ENCODE data around the gene FGF4.

FGF4 gene

DNA sequence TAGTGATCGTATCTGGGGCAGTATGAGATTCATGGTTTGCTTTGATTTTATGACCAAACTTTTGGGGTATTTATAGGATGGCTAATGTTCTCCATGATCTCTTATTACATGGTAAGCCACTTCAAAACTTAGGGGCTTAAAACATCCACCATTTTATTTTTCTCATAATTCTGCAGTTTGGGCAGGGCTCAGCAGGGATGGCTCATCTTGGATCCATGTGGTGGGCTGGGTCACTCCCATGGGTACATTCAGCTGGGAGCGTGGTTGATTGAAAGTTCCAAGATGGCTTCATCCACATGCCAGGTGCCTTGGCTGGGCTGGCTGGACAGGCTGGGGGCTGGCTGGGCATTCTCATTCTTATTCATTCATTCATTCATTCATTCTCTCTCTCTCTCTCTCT lies 40.8 kb downstream of the FGF4 start:
- TF ChIP-seq, protein P1, sequence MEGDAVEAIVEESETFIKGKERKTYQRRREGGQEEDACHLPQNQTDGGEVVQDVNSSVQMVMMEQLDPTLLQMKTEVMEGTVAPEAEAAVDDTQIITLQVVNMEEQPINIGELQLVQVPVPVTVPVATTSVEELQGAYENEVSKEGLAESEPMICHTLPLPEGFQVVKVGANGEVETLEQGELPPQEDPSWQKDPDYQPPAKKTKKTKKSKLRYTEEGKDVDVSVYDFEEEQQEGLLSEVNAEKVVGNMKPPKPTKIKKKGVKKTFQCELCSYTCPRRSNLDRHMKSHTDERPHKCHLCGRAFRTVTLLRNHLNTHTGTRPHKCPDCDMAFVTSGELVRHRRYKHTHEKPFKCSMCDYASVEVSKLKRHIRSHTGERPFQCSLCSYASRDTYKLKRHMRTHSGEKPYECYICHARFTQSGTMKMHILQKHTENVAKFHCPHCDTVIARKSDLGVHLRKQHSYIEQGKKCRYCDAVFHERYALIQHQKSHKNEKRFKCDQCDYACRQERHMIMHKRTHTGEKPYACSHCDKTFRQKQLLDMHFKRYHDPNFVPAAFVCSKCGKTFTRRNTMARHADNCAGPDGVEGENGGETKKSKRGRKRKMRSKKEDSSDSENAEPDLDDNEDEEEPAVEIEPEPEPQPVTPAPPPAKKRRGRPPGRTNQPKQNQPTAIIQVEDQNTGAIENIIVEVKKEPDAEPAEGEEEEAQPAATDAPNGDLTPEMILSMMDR (IDR thresholded peaks at IDR 0.05; ENCODE audit: insufficient read depth, low read length, missing control alignments) = no peak
- ChIA-PET CTCF (no interaction called here), POLR2A (no interaction called here)
- H3K4me3 ChIP-seq (ENCODE audit: low read depth, low read length) = no peak overlapping the region
- no peak for DNase-seq (ENCODE audit: low read depth, low spot score)

DNA sequence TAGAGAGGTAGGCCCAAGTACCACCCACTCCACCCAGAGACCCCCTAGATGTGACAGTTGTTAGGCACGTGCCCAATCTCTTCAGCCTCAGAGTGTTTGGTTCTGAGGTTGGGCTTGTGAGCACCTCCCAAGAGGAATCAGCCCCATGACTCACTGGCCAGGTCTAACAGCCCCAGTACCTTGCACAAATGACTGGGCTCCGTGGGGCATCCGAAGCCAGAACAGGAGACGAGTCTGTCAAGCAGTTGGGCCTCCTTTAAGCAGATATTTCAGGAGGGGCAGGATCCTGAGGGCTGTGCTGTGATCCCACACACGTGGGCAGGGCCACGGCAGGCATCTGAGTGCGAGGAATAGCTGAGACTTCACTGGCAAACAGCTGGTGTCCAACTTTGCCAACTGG lies 42.2 kb downstream of the FGF4 start:
- TF ChIP-seq, protein P1 (IDR thresholded peaks at IDR 0.05; ENCODE audit: insufficient read depth, low read length, missing control alignments) = no peak
- no peak for DNase-seq (ENCODE audit: low read depth, low spot score)
- POLR2A ChIA-PET = no interaction called here
- CTCF ChIA-PET = no interaction called here
- no peak overlapping the region for H3K4me3 ChIP-seq (ENCODE audit: low read depth, low read length)

DNA sequence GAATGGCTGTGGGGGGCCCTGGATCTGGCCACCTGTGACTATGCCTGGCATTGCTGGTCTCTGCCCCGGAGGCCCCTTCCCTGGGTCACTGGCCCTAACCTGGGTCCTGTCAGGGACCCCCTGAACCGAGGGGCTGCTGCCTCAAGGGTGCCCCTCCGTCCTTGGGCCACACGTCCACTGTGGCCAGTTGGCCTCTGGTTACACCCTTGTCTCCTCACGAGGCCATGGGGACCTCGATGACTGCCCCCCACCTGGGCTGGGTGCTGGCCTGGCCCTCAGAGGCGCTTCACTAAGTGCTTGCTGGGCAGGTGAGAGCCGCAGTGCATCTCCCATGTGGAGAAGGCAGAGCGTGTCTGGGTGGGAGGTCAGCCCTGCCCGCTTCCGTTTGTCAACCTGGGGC lies 44.0 kb downstream of the FGF4 start:
- CTCF ChIA-PET = interaction anchor here (1.4 kb wide), 1 partner anchor 14 kb away, joined by 5 read pairs; no protein-coding TSS in a partner anchor
- TF ChIP-seq, protein P1 (IDR thresholded peaks at IDR 0.05; ENCODE audit: insufficient read depth, low read length, missing control alignments) = no peak
- no peak overlapping the region for H3K4me3 ChIP-seq (ENCODE audit: low read depth, low read length)
- DNase-seq (ENCODE audit: low read depth, low spot score) = no peak
- POLR2A ChIA-PET = no interaction called here

DNA sequence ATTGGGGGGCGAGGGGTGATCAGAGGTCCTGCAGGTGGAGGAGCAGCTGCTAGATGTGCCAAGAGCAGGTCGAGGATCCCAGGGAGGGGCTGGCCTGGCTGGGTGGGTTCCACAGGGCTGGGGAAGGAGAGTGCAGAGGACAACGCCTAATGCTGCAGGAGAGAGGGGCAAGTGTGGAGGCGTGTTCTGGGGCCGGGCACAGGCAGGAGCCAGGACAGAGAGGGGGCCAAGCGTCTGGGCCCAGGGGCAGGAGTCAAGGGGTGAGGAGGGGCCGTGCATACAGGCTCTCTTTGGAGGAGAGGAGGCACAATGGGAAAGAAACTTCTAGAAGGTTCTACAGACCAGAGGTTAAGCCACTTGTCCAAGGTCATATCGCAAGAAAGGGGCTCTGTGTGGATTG lies 44.6 kb downstream of the FGF4 start:
- DNase-seq (ENCODE audit: low read depth, low spot score) = no peak
- ChIA-PET POLR2A (no interaction called here), CTCF (interaction anchor here (1.4 kb wide), 1 partner anchor 14 kb away, joined by 5 read pairs; no protein-coding TSS in a partner anchor)
- no peak overlapping the region for H3K4me3 ChIP-seq (ENCODE audit: low read depth, low read length)
- TF ChIP-seq, protein P1 (IDR thresholded peaks at IDR 0.05; ENCODE audit: insufficient read depth, low read length, missing control alignments) = no peak

DNA sequence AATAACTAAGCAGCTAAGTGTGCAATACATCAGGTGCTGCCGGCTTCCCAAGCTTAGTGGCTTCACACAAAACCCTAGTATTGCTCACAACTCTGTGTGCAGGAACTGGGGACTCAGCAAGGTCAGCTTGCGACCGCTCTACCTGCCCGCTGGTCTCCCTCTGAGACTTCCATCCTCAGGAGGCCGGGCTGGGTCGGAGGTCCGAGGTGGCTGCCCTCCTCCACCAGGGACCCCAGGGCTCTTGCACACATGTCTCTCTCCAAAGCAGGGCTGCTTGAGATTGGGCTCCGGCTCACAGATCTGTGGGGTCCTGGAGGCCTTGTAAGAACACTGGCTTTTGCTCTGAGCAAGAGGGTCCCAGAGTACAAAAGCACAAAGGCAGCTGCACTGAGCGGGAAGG lies 45.9 kb downstream of the FGF4 start:
- CTCF ChIA-PET = interaction anchor here (1.8 kb wide), 1 partner anchor 12 kb away, joined by 5 read pairs; no protein-coding TSS in a partner anchor
- POLR2A ChIA-PET = no interaction called here
- TF ChIP-seq, protein P1 (IDR thresholded peaks at IDR 0.05; ENCODE audit: insufficient read depth, low read length, missing control alignments) = no peak
- no peak overlapping the region for H3K4me3 ChIP-seq (ENCODE audit: low read depth, low read length)
- DNase-seq (ENCODE audit: low read depth, low spot score) = no peak

DNA sequence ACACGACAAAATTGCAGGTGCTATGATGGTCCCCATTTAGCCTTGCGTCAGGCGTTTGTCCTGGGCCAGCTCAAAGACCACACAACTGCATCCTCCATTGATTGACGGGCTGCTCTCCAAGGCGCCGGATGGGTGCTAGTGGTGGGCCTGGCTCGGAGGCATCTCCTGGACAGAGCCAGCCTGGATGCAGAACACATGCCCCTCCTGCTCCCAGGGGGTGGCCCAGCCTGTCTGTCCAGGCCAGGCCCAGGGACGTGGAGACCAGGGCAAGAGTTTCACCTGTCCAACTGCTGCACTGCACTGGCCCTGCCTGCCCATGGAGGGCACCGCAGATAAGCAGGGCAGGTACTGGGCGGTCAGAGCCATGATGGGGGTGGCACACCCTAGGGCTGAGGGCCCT lies 47.9 kb downstream of the FGF4 start:
- POLR2A ChIA-PET = no interaction called here

More for the DNA sequence above, 47.9 kb downstream of the FGF4 start:
- no peak overlapping the region for H3K4me3 ChIP-seq (ENCODE audit: low read depth, low read length)
- no peak for DNase-seq (ENCODE audit: low read depth, low spot score)
- TF ChIP-seq, protein P1 (IDR thresholded peaks at IDR 0.05; ENCODE audit: insufficient read depth, low read length, missing control alignments) = no peak
- CTCF ChIA-PET = interaction anchor here (1.8 kb wide), 1 partner anchor 10 kb away, joined by 5 read pairs; no protein-coding TSS in a partner anchor

Measured in AG04449 (cell line).